ENCODE data around the gene C3orf33. TPM values are rescaled to one million over a fixed set of nuclear protein-coding genes. Genes with fewer than 3 reads are reported as not detected.
A peak's percentile ranks its signal among the peaks of the same experiment; 100 is the strongest.
"Not testable (repeated sequence)": the region's sequence is repeated elsewhere in the genome, so short reads cannot be mapped to it uniquely, and the experiment has no call there.

Gene C3orf33
- total and polyA plus RNA-seq, 9 of the 15 experiments (the other 6 are each of a cell fraction or from before 2014, with no cell fraction given) = 4.1 to 10.2 (median 6.0) TPM

DNA sequence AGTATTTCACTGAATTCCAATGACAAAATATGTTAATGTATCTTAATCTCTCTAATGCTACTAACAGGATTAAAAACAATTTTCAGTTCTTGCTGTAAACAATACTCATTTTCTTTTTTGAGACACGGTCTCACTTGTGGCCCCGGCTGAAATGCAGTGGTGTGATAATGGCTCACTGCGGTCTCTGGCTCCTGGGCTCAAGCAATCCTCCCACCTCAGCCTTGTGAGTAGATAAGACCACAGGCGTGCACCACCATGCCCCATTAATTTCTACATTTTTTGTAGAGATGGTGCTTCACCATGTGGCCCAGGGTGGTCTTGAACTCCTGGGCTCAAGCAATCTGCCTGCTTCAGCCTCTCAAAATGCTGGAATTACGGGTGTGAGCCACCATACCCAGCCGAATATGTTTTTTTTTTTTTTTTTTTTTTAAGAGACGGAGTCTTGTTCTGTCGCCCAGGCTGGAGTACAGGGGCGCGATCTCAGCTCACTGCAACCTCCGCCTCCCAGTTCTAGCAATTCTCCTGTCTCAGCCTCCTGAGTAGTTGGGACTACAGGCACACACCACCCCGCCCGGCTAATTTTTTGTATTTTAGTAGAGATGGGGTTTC, 22.5 kb upstream of the C3orf33 start (continued):
- TF ChIP-seq CBX3 (IDR thresholded peaks at IDR 0.05; ENCODE audit: borderline replicate concordance in 1 of 2, low read length in 2 of 2) (peak in 1 of 2 experiments; percentile 34; a peak in 1 of 3 replicates), CBX5 (IDR thresholded peaks at IDR 0.05; ENCODE audit: borderline replicate concordance, low read depth) (0 out of 2 replicates have a peak, but pooled peaks have one; percentile 29), TAL1 (IDR thresholded peaks at IDR 0.05) (peak; percentile 59; the same call in 1 of the 2 replicates), ATF1 (tag; IDR thresholded peaks at IDR 0.05) (peak; percentile 25; the same call in 1 of the 2 replicates), SMARCA5 (IDR thresholded peaks at IDR 0.05) (peak; percentile 39; the same call in 1 of the 2 replicates), CREM (IDR thresholded peaks at IDR 0.05; ENCODE audit: low read depth) (peak; percentile 65), L3MBTL2 (IDR thresholded peaks at IDR 0.05) (peak; percentile 46; the same call in 1 of the 2 replicates), HES1 (IDR thresholded peaks at IDR 0.05; ENCODE audit: low read depth) (peak; percentile 83), SMARCC2 (IDR thresholded peaks at IDR 0.05; ENCODE audit: low read depth) (peak; percentile 44; the same call in 1 of the 2 replicates), MEF2A (IDR thresholded peaks at IDR 0.05; ENCODE audit: control insufficient read depth, low read depth, low read length) (0 out of 2 replicates have a peak, but pooled peaks have one; percentile 16), TRIM24 (IDR thresholded peaks at IDR 0.05) (peak; percentile 46 to 47; a peak in 2 of 4 replicates), MYC (IDR thresholded peaks at IDR 0.05; ENCODE audit: low read depth, low read length) (0 out of 2 replicates have a peak, but pooled peaks have one; percentile 37), YY1 (IDR thresholded peaks at IDR 0.05; ENCODE audit: borderline replicate concordance in 1 of 3, control insufficient read depth in 1 of 3, extremely low read depth in 1 of 3, insufficient read depth in 3 of 3, insufficient read length in 1 of 3, insufficient replicate concordance in 2 of 3, low read depth in 1 of 3, low read length in 2 of 3) (peak in 1 of 3 experiments; percentile 57), CBFA2T2 (conservative IDR thresholded peaks at IDR 0.05) (peak; percentile 50; the same call in 1 of the 2 replicates), NCOR1 (IDR thresholded peaks at IDR 0.05) (peak; percentile 48; the same call in 1 of the 2 replicates), TFAP4 (CRISPR knock-in tag; IDR thresholded peaks at IDR 0.05; ENCODE audit: borderline replicate concordance) (peak; percentile 51; the same call in 1 of the 2 replicates), TCF3 (CRISPR knock-in tag; IDR thresholded peaks at IDR 0.05) (peak; percentile 83)
- TF ChIP-seq ATF1 (CRISPR knock-in tag; IDR thresholded peaks at IDR 0.05); MYC (CRISPR knock-in tag; IDR thresholded peaks at IDR 0.05; ENCODE audit: borderline replicate concordance, low read depth): not testable (repeated sequence)
- TF ChIP-seq, protein P1, sequence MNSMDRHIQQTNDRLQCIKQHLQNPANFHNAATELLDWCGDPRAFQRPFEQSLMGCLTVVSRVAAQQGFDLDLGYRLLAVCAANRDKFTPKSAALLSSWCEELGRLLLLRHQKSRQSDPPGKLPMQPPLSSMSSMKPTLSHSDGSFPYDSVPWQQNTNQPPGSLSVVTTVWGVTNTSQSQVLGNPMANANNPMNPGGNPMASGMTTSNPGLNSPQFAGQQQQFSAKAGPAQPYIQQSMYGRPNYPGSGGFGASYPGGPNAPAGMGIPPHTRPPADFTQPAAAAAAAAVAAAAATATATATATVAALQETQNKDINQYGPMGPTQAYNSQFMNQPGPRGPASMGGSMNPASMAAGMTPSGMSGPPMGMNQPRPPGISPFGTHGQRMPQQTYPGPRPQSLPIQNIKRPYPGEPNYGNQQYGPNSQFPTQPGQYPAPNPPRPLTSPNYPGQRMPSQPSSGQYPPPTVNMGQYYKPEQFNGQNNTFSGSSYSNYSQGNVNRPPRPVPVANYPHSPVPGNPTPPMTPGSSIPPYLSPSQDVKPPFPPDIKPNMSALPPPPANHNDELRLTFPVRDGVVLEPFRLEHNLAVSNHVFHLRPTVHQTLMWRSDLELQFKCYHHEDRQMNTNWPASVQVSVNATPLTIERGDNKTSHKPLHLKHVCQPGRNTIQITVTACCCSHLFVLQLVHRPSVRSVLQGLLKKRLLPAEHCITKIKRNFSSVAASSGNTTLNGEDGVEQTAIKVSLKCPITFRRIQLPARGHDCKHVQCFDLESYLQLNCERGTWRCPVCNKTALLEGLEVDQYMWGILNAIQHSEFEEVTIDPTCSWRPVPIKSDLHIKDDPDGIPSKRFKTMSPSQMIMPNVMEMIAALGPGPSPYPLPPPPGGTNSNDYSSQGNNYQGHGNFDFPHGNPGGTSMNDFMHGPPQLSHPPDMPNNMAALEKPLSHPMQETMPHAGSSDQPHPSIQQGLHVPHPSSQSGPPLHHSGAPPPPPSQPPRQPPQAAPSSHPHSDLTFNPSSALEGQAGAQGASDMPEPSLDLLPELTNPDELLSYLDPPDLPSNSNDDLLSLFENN (IDR thresholded peaks at IDR 0.05; ENCODE audit: low read depth in 2 of 2, low read length in 2 of 2) = 0 out of 4 replicates have a peak, but pooled peaks of 1 of the 2 experiments have one; percentile 53
